ENCODE results near the gene COTL1. TPM values are rescaled to one million over a fixed set of nuclear protein-coding genes. Genes with fewer than 3 reads are reported as not detected.

COTL1 gene
- total RNA-seq, 1 experiment from 2014 or later = 102 TPM

DNA sequence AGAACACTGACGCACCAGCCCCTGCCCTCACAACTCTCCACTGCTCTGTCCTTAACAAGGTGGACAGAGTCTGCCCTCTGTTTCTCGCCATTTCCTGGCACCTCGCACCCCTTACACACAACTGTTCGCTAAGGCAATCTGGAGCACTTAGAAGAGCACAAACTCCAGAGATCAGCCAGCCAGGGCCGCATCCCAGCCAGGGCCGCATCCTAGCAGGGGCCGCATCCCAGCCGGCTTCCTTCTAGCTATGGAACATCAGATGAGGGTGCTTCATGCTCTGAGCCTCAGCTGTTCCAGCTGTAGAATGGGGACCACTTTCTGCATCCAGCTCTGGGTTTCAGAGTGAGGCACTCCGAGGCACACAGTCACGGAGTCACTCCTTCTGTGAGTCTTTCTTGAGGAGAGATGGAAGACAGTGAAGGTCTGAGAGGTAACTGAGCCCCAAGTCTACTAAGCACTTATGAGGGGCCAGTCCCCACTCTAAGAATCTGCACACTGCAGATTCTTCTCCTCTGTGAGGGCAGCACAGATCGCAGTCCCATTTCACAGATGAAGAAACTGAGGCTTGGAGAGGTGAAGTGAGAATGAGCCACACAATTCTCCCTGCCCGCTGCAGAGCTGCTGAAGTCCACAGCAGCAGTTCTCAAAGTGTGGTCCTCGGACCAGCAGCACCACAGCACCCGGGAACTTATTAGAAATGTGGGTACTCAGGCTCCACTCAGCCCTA lies 20.9 kb downstream of the COTL1 start:
- H3K27me3 Mint-ChIP-seq (ENCODE audit: low read depth) = no peaks in the 10 kb centered on the region; the same call in 1 of the 2 replicates
- H3K36me3 Mint-ChIP-seq = peaks cover 13% of the 10 kb centered on the region; the same call in 1 of the 2 replicates
- H3K27ac Mint-ChIP-seq = no peak overlapping the region
- ChIA-PET POLR2A (no interaction called here), CTCF (interaction anchor here (3.0 to 4.2 kb wide), 3 partner anchors 86 to 129 kb away, joined by 14 to 18 read pairs (median 17); no protein-coding TSS in a partner anchor)
- H3K4me3 Mint-ChIP-seq = no peak overlapping the region
- TF ChIP-seq ZNF671 (CRISPR knock-in tag; IDR thresholded peaks at IDR 0.05) (no peak), GTF2I (CRISPR knock-in tag; conservative IDR thresholded peaks at IDR 0.05) (peak; percentile 45; the same call in 1 of the 2 replicates)
- TF ChIP-seq, protein P1, sequence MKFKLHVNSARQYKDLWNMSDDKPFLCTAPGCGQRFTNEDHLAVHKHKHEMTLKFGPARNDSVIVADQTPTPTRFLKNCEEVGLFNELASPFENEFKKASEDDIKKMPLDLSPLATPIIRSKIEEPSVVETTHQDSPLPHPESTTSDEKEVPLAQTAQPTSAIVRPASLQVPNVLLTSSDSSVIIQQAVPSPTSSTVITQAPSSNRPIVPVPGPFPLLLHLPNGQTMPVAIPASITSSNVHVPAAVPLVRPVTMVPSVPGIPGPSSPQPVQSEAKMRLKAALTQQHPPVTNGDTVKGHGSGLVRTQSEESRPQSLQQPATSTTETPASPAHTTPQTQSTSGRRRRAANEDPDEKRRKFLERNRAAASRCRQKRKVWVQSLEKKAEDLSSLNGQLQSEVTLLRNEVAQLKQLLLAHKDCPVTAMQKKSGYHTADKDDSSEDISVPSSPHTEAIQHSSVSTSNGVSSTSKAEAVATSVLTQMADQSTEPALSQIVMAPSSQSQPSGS (CRISPR knock-in tag; IDR thresholded peaks at IDR 0.05; ENCODE audit: borderline replicate concordance, low read depth) = no peak
- peaks cover 68% of the 10 kb centered on the region for H3K4me1 Mint-ChIP-seq
- DNase-seq (ENCODE audit: low spot score) (no peak), ATAC-seq (no peak)
- no peaks in the 10 kb centered on the region for H3K9me3 Mint-ChIP-seq

- POLR2A ChIA-PET = no interaction called here
- no peak overlapping the region for H3K27ac Mint-ChIP-seq
- CTCF ChIA-PET = no interaction called here
- H3K36me3 Mint-ChIP-seq = peaks cover 15% of the 10 kb centered on the region; the same call in 1 of the 2 replicates
- DNase-seq (ENCODE audit: low spot score) = no peak
- peaks cover 63% of the 10 kb centered on the region for H3K4me1 Mint-ChIP-seq
- H3K9me3 Mint-ChIP-seq = no peaks in the 10 kb centered on the region
- TF ChIP-seq ETV6 (CRISPR knock-in tag; IDR thresholded peaks at IDR 0.05) (no peak), E2F1 (CRISPR knock-in tag; IDR thresholded peaks at IDR 0.05) (no peak), ZNF232 (CRISPR knock-in tag; IDR thresholded peaks at IDR 0.05) (no peak), NFE2L1 (CRISPR knock-in tag; IDR thresholded peaks at IDR 0.05) (no peak), ATF1 (CRISPR knock-in tag; IDR thresholded peaks at IDR 0.05) (no peak), JAZF1 (CRISPR knock-in tag; IDR thresholded peaks at IDR 0.05) (no peak), ZNF121 (CRISPR knock-in tag; IDR thresholded peaks at IDR 0.05) (no peak), GTF2I (CRISPR knock-in tag; conservative IDR thresholded peaks at IDR 0.05) (no peak), IRF2 (CRISPR knock-in tag; IDR thresholded peaks at IDR 0.05; ENCODE audit: borderline replicate concordance, low read depth) (no peak)
- TF ChIP-seq, protein P2, sequence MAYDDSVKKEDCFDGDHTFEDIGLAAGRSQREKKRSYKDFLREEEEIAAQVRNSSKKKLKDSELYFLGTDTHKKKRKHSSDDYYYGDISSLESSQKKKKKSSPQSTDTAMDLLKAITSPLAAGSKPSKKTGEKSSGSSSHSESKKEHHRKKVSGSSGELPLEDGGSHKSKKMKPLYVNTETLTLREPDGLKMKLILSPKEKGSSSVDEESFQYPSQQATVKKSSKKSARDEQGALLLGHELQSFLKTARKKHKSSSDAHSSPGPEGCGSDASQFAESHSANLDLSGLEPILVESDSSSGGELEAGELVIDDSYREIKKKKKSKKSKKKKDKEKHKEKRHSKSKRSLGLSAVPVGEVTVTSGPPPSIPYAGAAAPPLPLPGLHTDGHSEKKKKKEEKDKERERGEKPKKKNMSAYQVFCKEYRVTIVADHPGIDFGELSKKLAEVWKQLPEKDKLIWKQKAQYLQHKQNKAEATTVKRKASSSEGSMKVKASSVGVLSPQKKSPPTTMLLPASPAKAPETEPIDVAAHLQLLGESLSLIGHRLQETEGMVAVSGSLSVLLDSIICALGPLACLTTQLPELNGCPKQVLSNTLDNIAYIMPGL (CRISPR knock-in tag; IDR thresholded peaks at IDR 0.05) = no peak
- TF ChIP-seq, protein P3, sequence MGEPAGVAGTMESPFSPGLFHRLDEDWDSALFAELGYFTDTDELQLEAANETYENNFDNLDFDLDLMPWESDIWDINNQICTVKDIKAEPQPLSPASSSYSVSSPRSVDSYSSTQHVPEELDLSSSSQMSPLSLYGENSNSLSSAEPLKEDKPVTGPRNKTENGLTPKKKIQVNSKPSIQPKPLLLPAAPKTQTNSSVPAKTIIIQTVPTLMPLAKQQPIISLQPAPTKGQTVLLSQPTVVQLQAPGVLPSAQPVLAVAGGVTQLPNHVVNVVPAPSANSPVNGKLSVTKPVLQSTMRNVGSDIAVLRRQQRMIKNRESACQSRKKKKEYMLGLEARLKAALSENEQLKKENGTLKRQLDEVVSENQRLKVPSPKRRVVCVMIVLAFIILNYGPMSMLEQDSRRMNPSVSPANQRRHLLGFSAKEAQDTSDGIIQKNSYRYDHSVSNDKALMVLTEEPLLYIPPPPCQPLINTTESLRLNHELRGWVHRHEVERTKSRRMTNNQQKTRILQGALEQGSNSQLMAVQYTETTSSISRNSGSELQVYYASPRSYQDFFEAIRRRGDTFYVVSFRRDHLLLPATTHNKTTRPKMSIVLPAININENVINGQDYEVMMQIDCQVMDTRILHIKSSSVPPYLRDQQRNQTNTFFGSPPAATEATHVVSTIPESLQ (CRISPR knock-in tag; IDR thresholded peaks at IDR 0.05) = no peak
- H3K4me3 Mint-ChIP-seq = no peak overlapping the region
- ATAC-seq = no peak
- no peaks in the 10 kb centered on the region; the same call in 1 of the 2 replicates for H3K27me3 Mint-ChIP-seq (ENCODE audit: low read depth)
Observed at GRCh38 chr16:84596161-84596560, 21.7 kb downstream of the COTL1 start.

- Mint-ChIP-seq H3K36me3 (peaks cover 16% of the 10 kb centered on the region; the same call in 1 of the 2 replicates), H3K4me3 (no peak overlapping the region), H3K9me3 (no peaks in the 10 kb centered on the region), H3K27ac (peak overlapping the region; percentile 51; the same call in 1 of the 2 replicates), H3K4me1 (peaks cover 52% of the 10 kb centered on the region), H3K27me3 (ENCODE audit: low read depth) (no peaks in the 10 kb centered on the region)
- DNase-seq (ENCODE audit: low spot score) = no peak
- POLR2A ChIA-PET = no interaction called here
- ATAC-seq = no peak
- TF ChIP-seq NR2C2 (CRISPR knock-in tag; IDR thresholded peaks at IDR 0.05) = no peak
- TF ChIP-seq, protein P3 (CRISPR knock-in tag; IDR thresholded peaks at IDR 0.05) = no peak
- CTCF ChIA-PET = interaction anchor here (0.7 to 1.5 kb wide), 4 partner anchors 9 to 84 kb away, joined by 3 to 5 read pairs (median 3); no protein-coding TSS in a partner anchor
Observed at GRCh38 chr16:84595052-84595481, 22.8 kb downstream of the COTL1 start.

All from WTC11 (cell line).